ENCODE data around the gene KCNIP4. TPM values are rescaled to one million over a fixed set of nuclear protein-coding genes. Genes with fewer than 3 reads are reported as not detected.

Gene KCNIP4
- total RNA-seq, 1 donor from 2014 or later: 0.39 TPM

DNA sequence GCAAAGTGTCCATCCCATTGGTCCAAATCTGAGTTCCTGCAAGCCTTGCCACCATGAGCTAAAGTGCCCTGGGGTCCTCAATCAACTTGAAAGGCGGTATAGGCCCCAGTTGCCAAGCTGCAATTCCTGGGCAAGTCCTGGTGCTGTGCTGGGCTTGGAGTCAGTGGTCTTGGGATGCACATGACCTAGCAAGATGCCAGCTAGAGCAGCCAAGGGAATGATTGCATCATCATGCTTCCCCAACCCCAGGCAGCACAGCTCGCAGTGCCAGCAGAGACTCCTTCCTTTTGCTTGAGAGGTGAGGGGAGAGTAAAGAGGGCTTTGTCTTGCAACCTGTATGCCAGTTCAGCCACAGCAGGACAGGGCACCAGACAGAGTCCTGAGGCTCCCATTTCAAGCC is 50.5 kb downstream of the KCNIP4 start:
- Mint-ChIP-seq H3K9me3 (peaks cover 8% of the 10 kb centered on the region), H3K27ac (no peak overlapping the region), H3K4me3 (no peak overlapping the region), H3K27me3 (ENCODE audit: insufficient read depth, low read depth) (peaks cover 2% of the 10 kb centered on the region), H3K36me3 (no peaks in the 10 kb centered on the region), H3K4me1 (no peaks in the 10 kb centered on the region)
- Histone ChIP-seq H3K4me2 (no peak overlapping the region), H3K36me3 (no peaks in the 10 kb centered on the region), H3K79me2 (ENCODE audit: low read depth) (no peaks in the 10 kb centered on the region), H3K27ac (no peak overlapping the region), H3K9ac (no peak overlapping the region), H2AFZ (replicated peaks) (no peak overlapping the region), H3K4me3 (no peak overlapping the region), H3K9me3 (ENCODE audit: low read depth) (no peaks in the 10 kb centered on the region), H4K20me1 (ENCODE audit: low read depth) (no peaks in the 10 kb centered on the region), H3F3A (ENCODE audit: low read depth) (no peaks in the 10 kb centered on the region), H3K4me1 (no peaks in the 10 kb centered on the region), H3K27me3 (no peaks in the 10 kb centered on the region)
- TF ChIP-seq EZH2 (IDR thresholded peaks at IDR 0.05) (no peak), EZH2phosphoT487 (IDR thresholded peaks at IDR 0.05) (no peak)
- TF ChIP-seq, protein P1, sequence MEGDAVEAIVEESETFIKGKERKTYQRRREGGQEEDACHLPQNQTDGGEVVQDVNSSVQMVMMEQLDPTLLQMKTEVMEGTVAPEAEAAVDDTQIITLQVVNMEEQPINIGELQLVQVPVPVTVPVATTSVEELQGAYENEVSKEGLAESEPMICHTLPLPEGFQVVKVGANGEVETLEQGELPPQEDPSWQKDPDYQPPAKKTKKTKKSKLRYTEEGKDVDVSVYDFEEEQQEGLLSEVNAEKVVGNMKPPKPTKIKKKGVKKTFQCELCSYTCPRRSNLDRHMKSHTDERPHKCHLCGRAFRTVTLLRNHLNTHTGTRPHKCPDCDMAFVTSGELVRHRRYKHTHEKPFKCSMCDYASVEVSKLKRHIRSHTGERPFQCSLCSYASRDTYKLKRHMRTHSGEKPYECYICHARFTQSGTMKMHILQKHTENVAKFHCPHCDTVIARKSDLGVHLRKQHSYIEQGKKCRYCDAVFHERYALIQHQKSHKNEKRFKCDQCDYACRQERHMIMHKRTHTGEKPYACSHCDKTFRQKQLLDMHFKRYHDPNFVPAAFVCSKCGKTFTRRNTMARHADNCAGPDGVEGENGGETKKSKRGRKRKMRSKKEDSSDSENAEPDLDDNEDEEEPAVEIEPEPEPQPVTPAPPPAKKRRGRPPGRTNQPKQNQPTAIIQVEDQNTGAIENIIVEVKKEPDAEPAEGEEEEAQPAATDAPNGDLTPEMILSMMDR (IDR thresholded peaks at IDR 0.05): no peak
- no peak for DNase-seq (ENCODE audit: low spot score)

DNA sequence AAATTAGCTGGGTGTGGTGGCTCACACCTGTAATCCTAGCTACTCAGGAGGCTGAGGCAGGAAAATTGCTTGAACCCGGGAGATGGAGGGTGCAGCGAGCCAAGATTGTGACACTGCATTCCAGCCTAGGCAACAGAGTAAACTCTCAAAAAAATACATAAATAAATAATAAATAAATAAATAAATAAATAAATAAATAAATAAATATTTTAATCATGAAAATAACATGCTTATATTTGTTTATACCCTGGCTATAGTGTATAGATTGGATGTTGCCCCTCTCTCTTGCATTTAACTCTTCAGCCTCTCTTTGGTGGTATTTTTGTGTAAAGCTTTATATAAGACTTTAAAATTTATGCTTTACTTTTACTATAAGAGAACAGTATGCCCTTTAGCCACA is 51.8 kb downstream of the KCNIP4 start:
- peaks cover 8% of the 10 kb centered on the region for H3K9me3 Mint-ChIP-seq
- Histone ChIP-seq H3K4me1 (no peaks in the 10 kb centered on the region), H3K79me2 (ENCODE audit: low read depth) (no peaks in the 10 kb centered on the region), H4K20me1 (ENCODE audit: low read depth) (no peaks in the 10 kb centered on the region), H3K9ac (no peak overlapping the region), H3K4me3 (no peak overlapping the region), H3F3A (ENCODE audit: low read depth) (no peaks in the 10 kb centered on the region), H2AFZ (replicated peaks) (no peak overlapping the region), H3K36me3 (no peaks in the 10 kb centered on the region), H3K27me3 (no peaks in the 10 kb centered on the region), H3K4me2 (no peak overlapping the region), H3K9me3 (ENCODE audit: low read depth) (no peaks in the 10 kb centered on the region), H3K27ac (no peak overlapping the region)
- H3K27ac Mint-ChIP-seq: no peak overlapping the region
- H3K36me3 Mint-ChIP-seq: no peaks in the 10 kb centered on the region
- no peak overlapping the region for H3K4me3 Mint-ChIP-seq
- no peak for DNase-seq (ENCODE audit: low spot score)
- TF ChIP-seq EZH2 (IDR thresholded peaks at IDR 0.05): no peak
- TF ChIP-seq, protein P1 (IDR thresholded peaks at IDR 0.05): no peak
- no peak for TF ChIP-seq EZH2phosphoT487 (IDR thresholded peaks at IDR 0.05)
- peaks cover 2% of the 10 kb centered on the region for H3K27me3 Mint-ChIP-seq (ENCODE audit: insufficient read depth, low read depth)
- no peaks in the 10 kb centered on the region for H3K4me1 Mint-ChIP-seq

DNA sequence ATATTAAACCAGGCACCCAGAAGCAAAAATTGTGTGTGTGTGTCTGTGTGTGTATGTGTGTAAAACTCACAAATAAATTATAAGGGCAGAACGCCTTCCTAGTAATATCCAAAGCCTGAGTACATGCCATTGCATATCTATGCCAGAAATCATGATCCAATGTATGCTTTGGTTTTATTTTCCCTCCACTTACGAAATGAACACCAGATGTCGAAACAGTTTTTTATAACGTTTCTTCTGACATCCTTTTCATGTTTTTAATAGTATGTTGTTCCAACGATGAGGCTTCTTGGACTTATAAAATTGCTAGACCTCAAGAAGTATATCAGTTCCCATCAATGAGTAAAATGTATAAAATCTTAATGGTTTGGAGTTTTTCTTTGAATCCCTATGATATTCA is 55.4 kb downstream of the KCNIP4 start:
- Histone ChIP-seq H3K4me3 (no peak overlapping the region), H3K4me2 (no peak overlapping the region), H3K27ac (no peak overlapping the region), H3K27me3 (no peaks in the 10 kb centered on the region), H3K9me3 (ENCODE audit: low read depth) (no peaks in the 10 kb centered on the region), H3F3A (ENCODE audit: low read depth) (no peaks in the 10 kb centered on the region), H2AFZ (replicated peaks) (no peak overlapping the region), H3K36me3 (no peaks in the 10 kb centered on the region), H3K79me2 (ENCODE audit: low read depth) (no peaks in the 10 kb centered on the region), H3K4me1 (no peaks in the 10 kb centered on the region), H4K20me1 (ENCODE audit: low read depth) (no peaks in the 10 kb centered on the region), H3K9ac (no peak overlapping the region)
- peaks cover 2% of the 10 kb centered on the region for H3K27me3 Mint-ChIP-seq (ENCODE audit: insufficient read depth, low read depth)
- DNase-seq (ENCODE audit: low spot score): no peak
- H3K9me3 Mint-ChIP-seq: peaks cover 2% of the 10 kb centered on the region
- no peak overlapping the region for H3K4me3 Mint-ChIP-seq
- TF ChIP-seq EZH2 (IDR thresholded peaks at IDR 0.05): no peak
- TF ChIP-seq EZH2phosphoT487 (IDR thresholded peaks at IDR 0.05): no peak
- TF ChIP-seq, protein P1 (IDR thresholded peaks at IDR 0.05): no peak
- H3K27ac Mint-ChIP-seq: no peak overlapping the region
- H3K4me1 Mint-ChIP-seq: no peaks in the 10 kb centered on the region
- no peaks in the 10 kb centered on the region for H3K36me3 Mint-ChIP-seq
